HG02642 (cell line): ENCODE results near the gene POMGNT1.
"Not testable (repeated sequence)": the region's sequence is repeated elsewhere in the genome, so short reads cannot be mapped to it uniquely, and the experiment has no call there.

Experiments used
- ATAC-seq: cut with Tn5 transposase; IDR thresholded peaks from one replicate; pipeline ENCODE4 v1.9.1; 2021; ENCODE audit warnings: mild to moderate bottlenecking; ENCODE audit not compliant: unreplicated experiment, poor library complexity

Gene POMGNT1

DNA sequence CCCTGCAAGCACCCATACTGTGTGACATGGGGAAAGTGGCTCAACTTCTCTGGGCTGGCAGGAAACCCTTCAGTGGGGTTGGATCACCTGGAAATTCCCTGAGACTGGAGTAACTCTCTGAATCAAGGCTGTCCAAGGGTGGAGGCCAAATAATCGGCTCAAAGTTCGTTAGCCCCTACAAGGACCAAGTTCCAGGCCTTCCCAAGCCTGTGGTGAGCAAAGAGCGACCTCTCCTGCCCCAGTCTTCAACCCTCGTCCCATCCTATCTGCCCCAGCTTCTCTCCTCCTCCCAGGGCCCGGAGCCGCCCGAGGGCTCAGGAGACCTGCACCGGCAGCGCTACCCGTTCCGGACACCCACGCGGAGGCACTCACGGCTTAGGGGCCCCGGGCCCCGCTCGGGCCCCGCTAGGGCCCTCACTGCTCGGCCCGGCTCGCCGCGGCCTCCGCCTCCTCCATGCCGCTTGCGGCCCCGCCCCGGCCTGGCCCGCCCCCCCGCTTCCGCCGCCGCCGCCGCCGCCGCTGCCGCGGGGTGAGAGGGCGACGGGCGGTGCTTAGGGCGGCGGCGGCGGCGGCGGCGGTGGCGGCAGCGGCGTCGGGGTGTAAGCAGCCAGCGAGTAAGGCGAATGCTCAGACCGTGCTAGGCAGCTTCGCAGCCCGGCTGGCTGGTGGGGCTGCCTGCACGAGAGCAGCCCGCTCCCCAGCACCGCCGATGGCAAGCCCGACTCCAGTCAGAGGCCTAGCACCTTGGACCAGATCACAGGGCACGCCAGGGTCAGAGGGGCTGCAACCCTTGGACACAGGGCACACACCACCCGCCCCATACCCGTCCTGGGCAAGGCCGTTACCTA lies at the start of gene POMGNT1:
Gene POMGNT1, minus strand, starts transcription at position 471 of the 848 bp plus-strand sequence. CDS start 613 bp downstream, outside the sequence.
- ATAC-seq = peak; percentile 91

DNA sequence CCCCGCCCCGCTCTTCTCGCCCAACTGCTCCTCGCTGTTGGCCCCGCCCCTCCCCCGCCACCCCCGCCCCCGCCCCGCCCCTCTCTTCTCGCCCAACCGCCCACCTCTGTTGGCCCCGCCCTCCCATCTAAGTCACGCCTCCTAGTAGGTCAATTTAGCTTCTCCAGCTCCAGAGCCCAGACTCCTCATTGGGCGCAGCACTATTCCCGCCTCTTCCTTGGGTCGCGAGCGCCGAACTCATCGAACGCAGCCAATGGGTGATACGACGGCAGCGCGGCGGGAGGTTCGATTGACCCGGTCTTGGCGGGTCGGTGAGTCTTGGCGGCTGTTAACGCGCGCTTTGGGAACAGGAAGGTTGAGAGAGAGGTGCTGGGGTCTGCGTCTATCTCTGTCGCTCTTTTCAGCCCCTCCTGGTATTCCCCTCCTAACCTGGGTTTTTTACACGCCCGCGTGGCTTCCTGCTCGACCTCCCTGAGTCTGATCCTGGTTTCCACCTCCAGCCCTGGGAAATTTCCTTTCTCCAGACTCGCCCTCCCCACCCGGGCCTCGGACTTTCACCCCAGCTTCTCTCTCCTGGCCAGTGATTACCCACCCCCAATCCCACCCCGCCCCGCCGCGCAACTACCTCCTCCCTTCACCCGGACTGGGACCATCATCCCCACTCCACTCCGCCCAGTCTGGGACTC lies 49.3 kb upstream of the POMGNT1 start, which contains the start of gene RAD54L:
Gene RAD54L, plus strand, starts transcription at position 328 of the 686 bp plus-strand sequence. CDS start 643 bp downstream, outside the sequence.
- ATAC-seq = peak; percentile 93

- ATAC-seq = peak; percentile 54
These were observed 48.6 kb upstream of the POMGNT1 start for GRCh38 chr1:46246548-46247435.

DNA sequence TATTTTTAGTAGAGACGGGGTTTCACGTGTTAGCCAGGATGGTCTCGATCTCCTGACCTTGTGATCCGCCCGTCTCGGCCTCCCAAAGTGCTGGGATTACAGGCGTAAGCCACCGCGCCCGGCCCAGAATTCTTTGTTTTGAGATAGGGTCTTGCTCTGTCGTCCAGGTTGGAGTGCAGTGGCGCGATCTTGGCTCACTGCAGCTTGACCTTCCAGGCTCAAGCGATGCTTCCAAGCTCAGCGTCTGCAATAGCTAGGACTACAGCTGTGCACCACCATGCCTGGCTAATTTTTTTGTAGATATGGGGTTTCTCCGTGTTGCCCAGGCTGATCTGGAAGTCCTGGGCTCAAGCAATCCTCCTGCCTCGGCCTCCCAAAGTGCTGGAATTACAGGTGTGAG lies 47.9 kb upstream of the POMGNT1 start:
- not testable (repeated sequence) for ATAC-seq

DNA sequence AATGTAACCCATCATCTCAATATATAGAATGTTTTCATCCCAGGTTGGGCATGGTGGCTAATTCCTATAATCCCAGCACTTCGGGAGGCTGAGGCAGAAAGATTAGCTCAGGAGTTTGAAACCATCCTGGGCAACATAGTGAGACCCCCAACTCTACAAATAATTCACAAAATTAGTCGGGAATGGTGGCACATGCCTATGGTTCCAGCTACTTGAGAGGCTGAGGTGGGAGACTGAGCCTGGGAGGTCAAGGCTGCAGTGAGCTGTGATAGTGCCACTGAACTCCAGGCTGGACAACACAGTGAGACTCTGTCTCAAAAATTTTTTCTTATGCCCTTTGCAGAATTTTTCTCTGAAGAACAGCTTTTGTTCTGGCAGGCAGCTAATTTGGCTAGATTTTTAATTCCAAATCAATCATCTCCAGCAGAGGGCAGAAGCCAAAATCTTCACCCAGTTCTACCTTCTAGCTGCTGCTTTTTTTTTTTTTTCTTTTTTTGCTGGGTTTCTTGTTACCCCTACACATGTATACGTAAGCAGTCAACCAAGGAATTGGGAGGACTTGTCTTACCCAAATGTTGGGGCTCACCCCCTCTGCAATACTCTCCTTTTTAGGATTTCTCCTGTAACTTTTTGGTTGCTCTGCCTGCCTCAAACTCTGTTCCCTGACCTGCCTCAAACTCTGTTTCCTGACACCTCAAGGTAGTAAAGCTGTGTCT lies 46.6 kb upstream of the POMGNT1 start:
- ATAC-seq = no peak

GRCh38 chr1:46243831-46244230 lies 45.6 kb upstream of the POMGNT1 start:
- ATAC-seq = not testable (repeated sequence)

DNA sequence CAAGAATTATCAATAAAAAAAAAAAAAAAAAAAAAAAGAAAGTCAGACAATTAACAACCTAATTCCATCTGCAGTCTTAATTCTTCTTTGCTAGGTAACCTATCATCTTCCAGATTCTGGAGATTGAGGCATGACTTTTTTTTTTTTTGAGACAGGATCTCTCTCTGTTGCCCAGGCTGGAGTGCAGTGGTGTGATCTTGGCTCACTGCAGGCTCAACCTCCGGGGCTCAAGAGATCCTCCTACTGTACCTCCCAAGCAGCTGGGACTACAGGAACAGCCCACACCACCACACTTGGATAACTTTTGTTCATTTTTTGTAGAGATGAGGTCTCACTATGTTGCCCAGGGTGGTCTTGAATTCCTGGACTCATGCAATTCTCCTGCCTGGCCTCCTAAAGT lies 44.7 kb upstream of the POMGNT1 start:
- no peak for ATAC-seq

DNA sequence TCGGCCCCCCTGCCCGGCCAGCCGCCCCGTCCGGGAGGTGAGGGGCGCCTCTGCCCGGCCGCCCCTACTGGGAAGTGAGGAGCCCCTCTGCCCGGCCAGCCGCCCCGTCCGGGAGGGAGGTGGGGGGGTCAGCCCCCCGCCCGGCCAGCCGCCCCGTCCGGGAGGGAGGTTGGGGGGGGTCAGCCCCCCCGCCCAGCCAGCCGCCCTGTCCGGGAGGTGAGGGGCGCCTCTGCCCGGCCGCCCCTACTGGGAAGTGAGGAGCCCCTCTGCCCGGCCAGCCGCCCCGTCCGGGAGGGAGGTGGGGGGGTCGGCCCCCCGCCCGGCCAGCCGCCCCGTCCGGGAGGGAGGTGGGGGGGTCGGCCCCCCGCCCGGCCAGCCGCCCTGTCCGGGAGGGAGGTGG lies 43.5 kb upstream of the POMGNT1 start:
- not testable (repeated sequence) for ATAC-seq

- not testable (repeated sequence) for ATAC-seq
These were observed 40.6 kb upstream of the POMGNT1 start for GRCh38 chr1:46238865-46239264.

DNA sequence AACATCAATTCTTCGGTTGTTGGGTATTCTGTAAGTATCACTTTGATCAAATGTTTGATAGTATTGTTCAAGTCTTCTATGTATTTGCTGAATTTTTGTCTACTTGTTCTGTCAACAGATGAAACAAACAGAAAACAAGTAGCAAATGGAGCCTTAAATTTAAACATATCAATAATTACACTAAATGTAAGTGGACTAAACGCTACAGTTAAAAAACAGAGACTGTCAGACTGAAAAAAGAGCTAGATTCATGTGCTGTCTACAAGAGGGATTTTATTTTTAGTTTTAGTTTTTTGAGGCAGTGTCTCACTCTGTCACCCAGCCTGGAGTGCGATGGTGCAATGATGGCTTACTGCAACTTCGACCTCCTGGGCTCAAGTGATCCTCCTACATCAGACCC lies 38.6 kb upstream of the POMGNT1 start:
- ATAC-seq = no peak

DNA sequence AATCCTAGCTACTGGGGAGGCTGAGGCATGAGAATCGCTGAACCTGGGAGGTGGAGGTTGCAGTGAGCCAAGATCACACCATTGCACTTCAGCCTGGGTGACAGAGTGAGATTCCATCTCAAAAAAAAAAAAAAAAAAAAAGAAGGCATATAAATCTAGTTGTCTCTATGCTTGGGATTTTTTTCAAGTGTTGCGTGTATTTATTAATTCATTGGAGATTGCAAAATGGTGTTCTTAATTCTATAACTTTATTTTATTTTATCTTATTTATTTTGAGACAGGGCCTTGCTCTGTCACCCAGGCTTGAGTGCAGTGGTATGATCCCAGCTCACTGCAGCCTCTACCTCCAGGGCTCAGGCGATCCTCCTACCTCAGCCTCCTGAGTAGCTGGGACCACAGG lies 33.0 kb upstream of the POMGNT1 start:
- ATAC-seq = not testable (repeated sequence)

- no peak for ATAC-seq
These were observed 26.7 kb upstream of the POMGNT1 start for GRCh38 chr1:46224966-46225365.

GRCh38 chr1:46223472-46223943 lies 25.3 kb upstream of the POMGNT1 start:
- peak; percentile 77 for ATAC-seq

GRCh38 chr1:46223055-46223454 lies 24.8 kb upstream of the POMGNT1 start:
- ATAC-seq = not testable (repeated sequence)

GRCh38 chr1:46221749-46222148 lies 23.5 kb upstream of the POMGNT1 start:
- ATAC-seq = no peak

DNA sequence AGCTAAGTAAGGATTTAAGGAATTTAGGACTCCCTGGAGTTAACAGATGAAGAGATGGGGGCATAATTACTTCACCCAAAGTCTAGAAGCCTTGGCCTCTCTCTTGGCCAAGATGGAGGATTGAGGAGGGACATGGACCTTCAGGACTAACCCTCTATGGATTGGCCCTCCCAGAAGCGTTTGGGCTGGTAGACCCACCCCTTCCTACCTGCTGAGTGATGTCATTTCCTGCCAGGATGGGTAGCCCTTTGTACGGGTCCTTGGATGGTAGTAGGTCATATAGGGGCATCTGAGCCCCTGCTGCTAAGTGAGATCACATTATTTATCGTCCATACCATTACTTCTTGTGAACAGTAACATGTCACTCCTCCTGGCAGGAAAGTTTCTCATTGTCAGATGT lies 22.6 kb upstream of the POMGNT1 start:
- ATAC-seq = no peak

GRCh38 chr1:46219551-46220520 lies 21.6 kb upstream of the POMGNT1 start:
- ATAC-seq = no peak

DNA sequence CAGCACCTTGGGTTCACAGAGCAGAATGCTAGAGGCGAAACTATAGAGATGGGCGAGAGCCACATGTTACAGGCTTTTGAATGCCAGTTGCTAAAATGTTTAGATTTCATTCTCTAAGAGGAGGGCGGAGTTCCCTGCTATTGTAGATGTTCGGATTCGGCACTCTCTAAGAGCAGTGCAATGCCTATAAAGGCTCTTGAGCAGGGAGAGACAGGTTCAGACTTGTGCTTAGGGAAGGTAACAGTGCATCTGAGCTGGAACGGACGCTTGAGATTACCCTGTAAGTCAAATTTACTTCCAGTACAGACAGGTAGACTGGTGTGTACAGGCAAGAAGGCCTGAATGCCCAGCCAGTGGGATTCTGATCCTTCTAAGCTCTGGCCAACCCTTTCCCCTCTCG lies 20.2 kb upstream of the POMGNT1 start:
- no peak for ATAC-seq
